NCI-H2107 treated with DMSO at 0.1 percent for 48 hours (cell line): ENCODE results near the gene PRKD1.

Experiments used
- DNase-seq: peaks from one replicate; lab custom pipeline; 2025; ENCODE audit not compliant: unreplicated experiment; lab: John Stamatoyannopoulos, UW

Gene PRKD1

GRCh38 chr14:29630566-29631160, 297.0 kb downstream of the PRKD1 start:
- no peak for DNase-seq

DNA sequence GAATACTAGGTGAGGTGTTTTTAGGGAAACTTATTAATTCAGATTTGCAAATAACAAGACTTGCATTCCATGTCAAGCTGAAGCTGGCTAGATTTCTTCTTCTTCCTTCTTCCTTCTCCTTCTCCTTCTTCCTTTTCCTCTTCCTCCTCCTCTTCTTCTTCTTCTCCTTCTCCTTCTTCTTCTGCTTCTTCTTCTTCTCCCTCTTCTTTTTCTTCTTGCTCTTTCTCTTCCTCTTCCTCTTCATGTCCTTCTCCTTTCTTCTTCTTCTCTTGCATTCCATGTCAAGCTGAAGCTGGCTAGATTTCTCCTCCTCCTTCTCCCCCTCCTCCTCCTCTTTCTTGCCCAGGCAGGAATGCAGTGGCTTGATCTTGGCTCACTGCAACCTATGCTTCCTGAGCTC, 297.8 kb downstream of the PRKD1 start:
- DNase-seq, result no peak

DNA sequence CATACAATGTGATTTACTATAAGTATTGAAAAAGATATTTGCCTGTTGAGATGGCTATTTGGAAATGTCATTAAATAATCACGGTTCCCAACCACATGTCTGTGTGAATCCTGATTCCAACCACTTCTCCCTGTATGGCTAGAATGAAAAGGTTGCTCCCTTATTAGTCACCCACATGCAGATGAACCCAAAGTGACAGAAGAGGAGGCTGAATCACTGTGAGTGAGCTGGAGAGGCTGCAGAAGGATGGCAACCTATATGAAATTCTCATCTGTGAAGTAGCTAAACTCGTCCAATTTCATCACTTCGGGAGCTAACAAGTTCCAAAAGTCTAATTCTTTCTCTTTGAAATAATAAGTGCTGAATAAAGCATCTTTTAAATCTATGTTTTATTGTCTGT, 300.5 kb downstream of the PRKD1 start:
- no peak for DNase-seq

DNA sequence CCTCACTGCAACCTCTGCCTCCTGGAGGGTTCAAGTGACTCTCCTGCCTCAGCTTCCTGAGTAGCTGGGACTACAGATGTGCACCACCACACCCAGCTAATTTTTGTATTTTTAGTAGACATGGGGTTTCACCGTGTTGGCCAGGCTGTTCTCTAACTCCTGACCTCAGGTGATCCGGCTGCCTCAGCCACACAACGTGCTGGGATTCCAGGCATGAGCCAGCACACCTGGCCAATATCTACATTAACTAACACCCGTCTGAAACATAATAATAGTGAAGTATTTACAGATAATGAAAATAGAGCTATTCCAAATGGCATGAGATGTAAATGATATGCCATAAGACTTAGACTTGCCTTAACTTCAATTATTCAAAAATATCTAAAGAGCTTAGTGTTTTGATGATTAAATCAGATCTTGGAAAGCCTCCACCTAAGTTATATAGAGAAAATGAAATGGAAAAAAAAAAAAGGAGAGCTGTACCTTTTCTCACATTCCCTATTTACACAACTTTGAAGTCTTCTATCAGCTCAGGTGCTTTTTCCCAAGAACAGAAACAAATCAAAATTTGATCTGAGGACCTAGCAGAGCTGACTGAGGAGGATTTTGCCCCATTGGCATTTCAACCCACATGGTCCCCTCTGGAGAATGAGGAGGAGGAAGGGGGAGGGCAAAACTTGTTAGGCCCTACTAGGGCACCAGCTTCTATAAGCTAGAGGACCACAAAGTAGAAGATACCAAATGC, 309.2 kb downstream of the PRKD1 start:
- no peak for DNase-seq

DNA sequence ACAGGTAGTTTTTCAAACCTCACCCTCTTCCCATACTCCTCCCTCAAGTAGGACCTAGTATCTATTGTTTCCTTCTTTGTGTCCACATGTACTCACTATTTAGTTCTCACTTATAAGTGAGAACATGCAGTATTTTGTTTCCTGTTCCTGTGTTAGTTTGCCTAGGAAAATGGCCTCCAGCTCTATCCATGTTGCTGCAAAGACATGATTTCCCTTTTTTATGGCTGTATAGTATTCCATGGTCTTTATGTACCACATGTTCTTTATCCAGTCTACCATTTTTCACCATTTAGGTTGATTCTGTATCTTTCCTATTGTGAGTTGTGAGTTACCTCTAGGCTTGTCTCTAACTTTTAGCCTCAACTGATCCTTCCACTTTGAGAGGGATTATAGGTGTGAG, 310.7 kb downstream of the PRKD1 start:
- no peak for DNase-seq

- no peak for DNase-seq
Measured at GRCh38 chr14:29608861-29609260, 318.8 kb downstream of the PRKD1 start.

DNA sequence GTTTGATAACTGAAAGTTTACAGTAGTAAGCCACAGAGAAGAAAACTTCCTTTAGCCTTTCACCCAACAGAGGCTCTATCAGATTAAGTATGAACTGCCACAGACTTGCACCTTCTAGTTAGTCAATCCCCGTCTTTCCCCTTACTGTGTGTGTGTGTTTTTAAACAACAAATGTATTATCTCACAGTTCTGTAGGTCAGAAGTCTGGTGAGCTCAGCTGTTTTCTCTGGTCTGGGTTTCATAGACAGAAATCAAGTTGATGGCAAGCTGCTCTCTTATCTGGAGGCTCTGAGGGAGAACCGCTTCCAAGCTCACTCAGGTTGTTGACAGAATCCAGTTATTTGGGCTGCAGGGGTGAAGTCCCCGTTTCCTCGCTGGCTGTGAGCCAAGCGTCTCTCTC, 320.5 kb downstream of the PRKD1 start:
- no peak for DNase-seq

DNA sequence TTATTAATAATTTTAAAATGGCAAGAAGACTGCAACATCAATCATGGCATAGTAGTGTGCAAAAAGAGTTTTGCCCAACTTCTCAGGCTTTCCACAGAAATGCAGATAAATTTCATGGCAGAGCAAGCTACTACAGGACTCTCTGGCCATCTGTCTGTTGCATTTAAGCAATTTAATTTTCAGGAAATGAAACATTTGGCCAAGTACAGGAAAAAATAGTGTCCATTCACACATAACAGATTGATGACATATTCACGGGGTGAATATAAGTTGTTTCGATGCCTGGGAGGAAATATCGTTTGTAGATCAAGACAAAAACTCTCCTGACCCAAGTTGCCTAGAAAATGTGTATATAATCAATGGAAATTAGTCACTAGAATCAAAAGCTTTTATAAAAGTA, 324.0 kb downstream of the PRKD1 start:
- no peak for DNase-seq

DNA sequence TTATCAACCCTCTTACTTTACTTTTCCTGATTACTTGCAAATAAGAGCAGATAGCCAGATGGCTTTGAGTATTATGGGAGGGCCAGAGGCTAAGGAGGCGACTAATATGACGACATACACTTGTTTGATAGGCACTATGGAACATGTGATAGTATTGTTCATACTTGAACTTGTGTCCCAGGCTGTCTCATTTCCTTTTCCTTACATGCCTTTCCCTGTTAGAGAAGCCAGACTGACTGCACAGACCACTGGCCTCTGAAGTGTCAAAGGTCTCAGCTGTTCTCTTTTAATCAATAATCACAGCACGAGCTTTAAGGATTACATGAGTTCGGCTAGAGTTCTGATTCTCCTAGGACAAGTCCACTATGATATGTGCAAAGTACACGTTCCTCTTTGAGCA, 326.0 kb downstream of the PRKD1 start:
- DNase-seq, result no peak

DNA sequence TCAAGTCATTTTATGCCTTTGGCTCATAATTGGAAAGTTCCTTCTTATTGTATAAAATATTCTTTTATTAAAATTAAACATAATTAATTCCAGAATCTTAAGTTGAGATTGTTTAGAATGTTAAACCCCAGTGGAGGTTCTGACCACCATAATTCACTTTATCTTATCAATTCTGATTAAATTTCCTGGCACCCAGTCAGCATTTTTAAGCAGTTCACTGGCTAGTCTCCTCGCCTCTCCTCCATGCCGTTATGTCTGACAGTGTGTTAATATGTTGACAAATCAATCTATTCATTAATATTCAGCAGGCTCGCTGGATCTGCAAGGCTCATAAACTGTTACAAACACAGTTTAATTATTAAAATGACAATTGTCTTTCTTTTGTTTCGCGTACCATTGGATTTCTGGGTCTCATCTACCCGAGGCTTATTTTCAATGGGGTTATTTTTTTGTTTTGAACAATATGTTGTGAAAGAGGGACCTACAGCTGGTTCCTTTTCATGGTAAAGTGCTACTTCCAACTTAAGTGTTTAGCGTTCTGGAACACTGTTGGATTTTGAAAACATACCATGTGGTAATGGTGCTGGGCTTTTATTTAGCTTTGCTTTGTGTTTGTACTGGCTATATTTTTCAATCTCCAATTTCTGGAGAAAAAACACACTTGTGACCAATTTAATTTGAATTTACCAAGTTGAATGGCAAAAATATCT, 339.7 kb downstream of the PRKD1 start:
- DNase-seq, result peak; percentile 81

- DNase-seq, result no peak
Measured at GRCh38 chr14:29587046-29587445, 340.6 kb downstream of the PRKD1 start.

GRCh38 chr14:29584992-29585391, 342.7 kb downstream of the PRKD1 start:
- peak; percentile 99 for DNase-seq

- DNase-seq, result no peak
Measured at GRCh38 chr14:29580763-29581162, 346.9 kb downstream of the PRKD1 start.

DNA sequence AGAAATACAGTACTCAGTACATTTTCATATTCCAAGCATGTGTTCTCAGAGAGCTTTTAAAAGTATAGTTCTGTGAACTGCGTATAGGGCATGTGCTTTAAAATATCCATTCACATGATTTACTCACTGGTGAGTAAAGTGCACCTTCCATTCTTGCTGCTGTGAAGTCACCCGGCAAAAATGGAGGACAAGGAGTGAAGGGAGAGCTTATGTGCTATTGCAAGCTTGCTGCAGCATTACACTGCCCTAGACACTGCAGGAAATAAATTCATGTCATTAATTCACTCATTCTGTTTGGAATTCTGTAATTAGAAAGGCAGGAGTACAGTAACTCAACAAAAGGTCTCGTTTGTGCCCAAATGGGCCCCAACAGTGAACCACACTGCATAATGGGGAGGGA, 347.8 kb downstream of the PRKD1 start:
- DNase-seq, result no peak

DNA sequence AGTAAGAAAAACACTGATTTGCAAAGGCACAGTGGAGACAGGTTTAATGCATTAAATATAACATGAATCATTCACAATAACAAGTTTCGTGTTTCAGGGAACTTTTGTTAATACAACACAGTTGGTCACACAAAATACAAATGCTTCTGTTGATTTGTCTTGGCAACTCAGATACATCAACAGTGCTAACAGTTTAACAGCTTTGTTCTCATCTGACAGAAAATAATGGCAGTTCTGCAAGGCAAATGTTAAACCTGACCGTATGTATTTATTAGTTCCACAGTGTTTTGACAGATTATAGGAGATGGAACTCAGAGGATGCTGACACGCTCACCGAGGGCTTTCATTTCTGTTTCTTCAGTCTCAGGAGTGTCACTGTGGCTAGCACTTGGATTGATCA, 350.7 kb downstream of the PRKD1 start:
- no peak for DNase-seq

GRCh38 chr14:29569194-29569593, 358.5 kb downstream of the PRKD1 start:
- no peak for DNase-seq

GRCh38 chr14:29566194-29566593, 361.5 kb downstream of the PRKD1 start:
- DNase-seq, result no peak

- no peak for DNase-seq
Measured at GRCh38 chr14:29558516-29558915, 369.1 kb downstream of the PRKD1 start.

DNA sequence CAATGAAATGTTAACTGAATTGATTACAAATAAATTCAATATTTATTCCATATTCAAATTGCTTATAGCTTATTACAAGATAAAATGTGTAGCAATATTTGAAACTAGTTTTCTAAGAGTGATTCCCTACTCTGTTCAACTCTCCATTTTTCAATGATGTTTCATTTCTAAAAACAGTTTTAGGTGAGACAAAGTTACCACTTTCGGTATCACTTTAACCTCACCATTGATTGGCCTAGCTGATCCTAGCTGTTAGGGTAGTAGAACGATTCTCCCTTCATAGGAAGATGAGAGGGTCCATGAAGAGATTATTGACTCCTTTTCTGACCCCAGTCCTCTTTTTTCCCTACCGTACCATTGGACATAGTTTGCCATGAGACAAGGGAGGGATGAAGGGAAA, 373.3 kb downstream of the PRKD1 start:
- DNase-seq, result no peak

GRCh38 chr14:29553427-29553826, 374.2 kb downstream of the PRKD1 start:
- DNase-seq, result no peak

DNA sequence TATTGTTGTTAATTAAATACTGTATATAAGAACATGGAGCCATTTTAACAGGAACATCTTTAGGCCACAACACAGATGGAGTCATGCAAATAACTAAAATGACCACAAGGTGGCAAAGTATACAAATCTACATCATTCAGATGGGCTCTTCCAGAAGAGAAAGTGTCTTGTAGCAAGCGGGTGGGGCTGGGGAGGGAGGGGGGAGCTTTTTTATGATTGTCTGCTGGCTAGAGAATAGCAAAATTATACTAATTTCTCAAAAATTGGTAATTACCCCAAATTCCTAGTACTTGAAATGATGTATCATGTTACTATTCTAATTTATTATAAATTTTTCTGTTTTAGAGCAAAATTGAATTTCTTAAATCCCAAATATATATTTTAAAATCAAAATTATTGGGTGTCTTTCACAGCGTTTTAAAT, 378.7 kb downstream of the PRKD1 start:
- peak; percentile 95 for DNase-seq

GRCh38 chr14:29545714-29546113, 381.9 kb downstream of the PRKD1 start:
- DNase-seq, result no peak
